ENCODE data around the gene TRPV5. TPM values are rescaled to one million over a fixed set of nuclear protein-coding genes. Genes with fewer than 3 reads are reported as not detected.

Gene TRPV5
- polyA plus RNA-seq, 6 donors from 2014 or later: not detected

GRCh38 chr7:142868188-142868985 lies 65.2 kb downstream of the TRPV5 start:
- Mint-ChIP-seq H3K4me1 (peaks cover 0 to 4% (median 0%) of the 10 kb centered on the region in 3 donors), H3K27ac (no peak overlapping the region), H3K9me3 (peaks cover 0 to 2% (median 0%) of the 10 kb centered on the region in 7 donors), H3K36me3 (peaks cover 14 to 29% of the 10 kb centered on the region in 2 donors), H3K27me3 (no peaks in the 10 kb centered on the region), H3K4me3 (no peak overlapping the region)
- DNase-seq (no peak), ATAC-seq (ENCODE audit: low read depth in 2 of 2) (no peak)

GRCh38 chr7:142867398-142868187 lies 66.0 kb downstream of the TRPV5 start:
- Mint-ChIP-seq H3K27ac (no peak overlapping the region), H3K4me3 (no peak overlapping the region), H3K36me3 (peaks cover 14 to 35% of the 10 kb centered on the region in 2 donors), H3K9me3 (peaks cover 0 to 2% (median 0%) of the 10 kb centered on the region in 7 donors), H3K27me3 (no peaks in the 10 kb centered on the region), H3K4me1 (peaks cover 0 to 4% (median under 1%) of the 10 kb centered on the region in 3 donors)
- DNase-seq (no peak), ATAC-seq (ENCODE audit: low read depth in 2 of 2) (no peak)

GRCh38 chr7:142867097-142867378 lies 66.5 kb downstream of the TRPV5 start:
- Mint-ChIP-seq H3K4me1 (peaks cover 0 to 8% (median 5%) of the 10 kb centered on the region in 3 donors), H3K9me3 (peaks cover 0 to 2% (median 0%) of the 10 kb centered on the region in 7 donors), H3K4me3 (no peak overlapping the region), H3K36me3 (peaks cover 14 to 35% of the 10 kb centered on the region in 2 donors), H3K27ac (no peak overlapping the region), H3K27me3 (no peaks in the 10 kb centered on the region)
- no peak for ATAC-seq (ENCODE audit: low read depth in 2 of 2)
- DNase-seq: no peak

- Mint-ChIP-seq H3K27me3 (no peaks in the 10 kb centered on the region), H3K9me3 (peaks cover 0 to 2% (median 0%) of the 10 kb centered on the region in 7 donors), H3K4me1 (peaks cover 0 to 8% (median 5%) of the 10 kb centered on the region in 3 donors), H3K4me3 (peak overlapping the region in 2 of 8 donors; percentile 9 to 41), H3K36me3 (peaks cover 14 to 35% of the 10 kb centered on the region in 2 donors), H3K27ac (peak overlapping the region in 1 of 6 donors; percentile 59)
- ATAC-seq (ENCODE audit: low read depth in 2 of 2): peak in 1 of 2 donors; percentile 18
- DNase-seq: no peak
Measured at GRCh38 chr7:142866361-142867096, 67.0 kb downstream of the TRPV5 start.

GRCh38 chr7:142865766-142866165 lies 67.8 kb downstream of the TRPV5 start:
- Mint-ChIP-seq H3K36me3 (peaks cover 14 to 35% of the 10 kb centered on the region in 2 donors), H3K27ac (no peak overlapping the region)
- no peak for DNase-seq

GRCh38 chr7:142864980-142865747 lies 68.4 kb downstream of the TRPV5 start:
- no peak for ATAC-seq (ENCODE audit: low read depth in 2 of 2)
- Mint-ChIP-seq H3K4me1 (peaks cover 0 to 8% (median 5%) of the 10 kb centered on the region in 3 donors), H3K27ac (peak overlapping the region in 1 of 6 donors; percentile 60), H3K36me3 (peaks cover 14 to 32% of the 10 kb centered on the region in 2 donors), H3K4me3 (no peak overlapping the region), H3K27me3 (no peaks in the 10 kb centered on the region), H3K9me3 (peaks cover 0 to 2% (median 0%) of the 10 kb centered on the region in 7 donors)
- no peak for DNase-seq

More at GRCh38 chr7:142865766-142866165, 67.8 kb downstream of the TRPV5 start:
- ATAC-seq (ENCODE audit: low read depth in 2 of 2): no peak
- H3K9me3 Mint-ChIP-seq: peaks cover 0 to 2% (median 0%) of the 10 kb centered on the region in 7 donors
- H3K4me1 Mint-ChIP-seq: peaks cover 0 to 8% (median 5%) of the 10 kb centered on the region in 3 donors
- no peak overlapping the region for H3K4me3 Mint-ChIP-seq
- H3K27me3 Mint-ChIP-seq: no peaks in the 10 kb centered on the region

- peak overlapping the region in 1 of 6 donors; percentile 76 for H3K27ac Mint-ChIP-seq
- peaks cover 0 to 11% (median 5%) of the 10 kb centered on the region in 3 donors for H3K4me1 Mint-ChIP-seq
Measured at GRCh38 chr7:142863891-142864685, 69.5 kb downstream of the TRPV5 start.

GRCh38 chr7:142862786-142863400 lies 70.7 kb downstream of the TRPV5 start:
- Mint-ChIP-seq H3K27me3 (no peaks in the 10 kb centered on the region), H3K4me1 (peaks cover 2 to 11% (median 5%) of the 10 kb centered on the region in 3 donors), H3K9me3 (no peaks in the 10 kb centered on the region), H3K36me3 (peaks cover 5 to 23% of the 10 kb centered on the region in 2 donors), H3K27ac (peak overlapping the region in 1 of 6 donors; percentile 10), H3K4me3 (no peak overlapping the region)
- no peak for DNase-seq
- ATAC-seq (ENCODE audit: low read depth in 2 of 2): no peak

More at GRCh38 chr7:142863891-142864685, 69.5 kb downstream of the TRPV5 start:
- Mint-ChIP-seq H3K36me3 (peaks cover 5 to 23% of the 10 kb centered on the region in 2 donors), H3K4me3 (peak overlapping the region in 1 of 8 donors; percentile 42), H3K9me3 (no peaks in the 10 kb centered on the region), H3K27me3 (no peaks in the 10 kb centered on the region)
- ATAC-seq (ENCODE audit: low read depth in 2 of 2) (no peak), DNase-seq (no peak)

GRCh38 chr7:142862351-142862750 lies 71.2 kb downstream of the TRPV5 start:
- no peak for ATAC-seq (ENCODE audit: low read depth in 2 of 2)
- Mint-ChIP-seq H3K4me3 (no peak overlapping the region), H3K27ac (no peak overlapping the region), H3K4me1 (peaks cover 5 to 15% (median 5%) of the 10 kb centered on the region in 3 donors), H3K27me3 (no peaks in the 10 kb centered on the region), H3K36me3 (peaks cover 5 to 23% of the 10 kb centered on the region in 2 donors), H3K9me3 (no peaks in the 10 kb centered on the region)
- DNase-seq: no peak

- no peak overlapping the region for H3K27ac Mint-ChIP-seq
- no peak for ATAC-seq (ENCODE audit: low read depth in 2 of 2)
- DNase-seq: no peak
- no peaks in the 10 kb centered on the region for H3K9me3 Mint-ChIP-seq
- no peak overlapping the region for H3K4me3 Mint-ChIP-seq
- H3K4me1 Mint-ChIP-seq: peaks cover 17 to 20% (median 17%) of the 10 kb centered on the region in 3 donors
- H3K27me3 Mint-ChIP-seq: no peaks in the 10 kb centered on the region
- H3K36me3 Mint-ChIP-seq: peaks cover 5 to 23% of the 10 kb centered on the region in 2 donors
Measured at GRCh38 chr7:142860968-142861367, 72.6 kb downstream of the TRPV5 start.

GRCh38 chr7:142859829-142860228 lies 73.7 kb downstream of the TRPV5 start:
- ATAC-seq (ENCODE audit: low read depth in 2 of 2) (no peak), DNase-seq (no peak)
- peaks cover 21 to 24% (median 23%) of the 10 kb centered on the region in 3 donors for H3K4me1 Mint-ChIP-seq
- no peaks in the 10 kb centered on the region for H3K27me3 Mint-ChIP-seq
- H3K9me3 Mint-ChIP-seq: no peaks in the 10 kb centered on the region
- peaks cover 5 to 20% of the 10 kb centered on the region in 2 donors for H3K36me3 Mint-ChIP-seq
- H3K27ac Mint-ChIP-seq: no peak overlapping the region
- peak overlapping the region in 1 of 8 donors; percentile 42 for H3K4me3 Mint-ChIP-seq
